HL-60 (cell line): ENCODE measurements around the gene ZNF397.

Source experiments
- DNase-seq, 2 experiments: peaks; one replicate each; pipeline ENCODE4 v3.0.0-alpha.2; 2010 to 2020; ENCODE audit warnings: low read depth in 1 of 2, low spot score in 1 of 2
- H3K27ac ChIP-seq: fragments of 250-450 bp; sonication (Bioruptor Pico); replicated peaks from 2 replicates; pipeline ENCODE4 v1.5.1; 2020; ENCODE audit warnings: mild to moderate bottlenecking, moderate library complexity
- H3K27me3 ChIP-seq: fragments of 250-450 bp; sonication (Bioruptor Pico); 2 replicates; pipeline ENCODE4 v1.5.1; 2021; ENCODE audit warnings: mild to moderate bottlenecking, moderate library complexity; ENCODE audit not compliant: insufficient read depth, poor library complexity, severe bottlenecking
- H3K4me3 ChIP-seq: replicated peaks from 2 replicates; pipeline ENCODE4 v1.5.1; 2011; ENCODE audit warnings: mild to moderate bottlenecking, control low read depth, low read length; ENCODE audit not compliant: insufficient read depth
- CTCF ChIP-seq: IDR thresholded peaks from one replicate; pipeline ENCODE4 v1.5.1; 2011; ENCODE audit warnings: low read length, control low read depth, inconsistent platforms; ENCODE audit not compliant: insufficient read depth
- GABPA ChIP-seq: IDR thresholded peaks from 2 replicates; pipeline ENCODE4 v1.6.1; 2012; ENCODE audit warnings: low read depth
- POLR2AphosphoS5 ChIP-seq: IDR thresholded peaks from 2 replicates; pipeline ENCODE4 v1.6.1; 2012; ENCODE audit warnings: low read depth
- SPI1 ChIP-seq: IDR thresholded peaks from 2 replicates; pipeline ENCODE4 v1.6.1; 2012; ENCODE audit warnings: low read depth, mild to moderate bottlenecking, borderline replicate concordance
- TF ChIP-seq, protein P1 (sequence below): IDR thresholded peaks from 2 replicates; pipeline ENCODE4 v1.6.1; 2012; ENCODE audit warnings: low read depth; ENCODE audit not compliant: insufficient replicate concordance

Gene ZNF397

DNA sequence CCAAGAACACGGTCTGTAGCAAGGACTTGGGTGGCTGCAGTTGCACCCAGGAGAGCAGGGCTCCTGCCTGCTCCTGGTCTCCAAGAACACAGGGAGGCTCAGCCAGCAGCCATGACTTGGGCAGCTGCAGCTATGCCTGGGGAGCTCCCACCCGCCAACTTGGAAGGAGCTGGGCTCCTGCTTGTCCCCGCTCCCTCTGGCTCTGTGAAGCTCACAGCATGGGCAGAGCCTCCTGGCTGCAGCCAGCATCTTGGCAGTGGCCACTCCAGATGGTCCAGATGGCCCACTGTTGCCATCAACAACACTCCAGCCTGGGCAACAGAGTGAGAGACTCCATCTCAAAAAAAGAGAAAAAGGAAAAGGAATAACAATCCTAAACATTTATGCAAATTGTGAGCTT, 44.0 kb downstream of the ZNF397 start:
- TF ChIP-seq POLR2AphosphoS5 (no peak), SPI1 (no peak)
- H3K27me3 ChIP-seq, result no peaks in the 10 kb centered on the region
- no peak overlapping the region for H3K27ac ChIP-seq
- no peak for DNase-seq
- H3K4me3 ChIP-seq, result no peak overlapping the region

GRCh38 chr18:35289293-35289692, 48.5 kb downstream of the ZNF397 start:
- H3K4me3 ChIP-seq, result peak overlapping the region; percentile 93
- no peak for TF ChIP-seq GABPA
- TF ChIP-seq POLR2AphosphoS5, result no peak
- no peak for TF ChIP-seq SPI1
- TF ChIP-seq, protein P1, sequence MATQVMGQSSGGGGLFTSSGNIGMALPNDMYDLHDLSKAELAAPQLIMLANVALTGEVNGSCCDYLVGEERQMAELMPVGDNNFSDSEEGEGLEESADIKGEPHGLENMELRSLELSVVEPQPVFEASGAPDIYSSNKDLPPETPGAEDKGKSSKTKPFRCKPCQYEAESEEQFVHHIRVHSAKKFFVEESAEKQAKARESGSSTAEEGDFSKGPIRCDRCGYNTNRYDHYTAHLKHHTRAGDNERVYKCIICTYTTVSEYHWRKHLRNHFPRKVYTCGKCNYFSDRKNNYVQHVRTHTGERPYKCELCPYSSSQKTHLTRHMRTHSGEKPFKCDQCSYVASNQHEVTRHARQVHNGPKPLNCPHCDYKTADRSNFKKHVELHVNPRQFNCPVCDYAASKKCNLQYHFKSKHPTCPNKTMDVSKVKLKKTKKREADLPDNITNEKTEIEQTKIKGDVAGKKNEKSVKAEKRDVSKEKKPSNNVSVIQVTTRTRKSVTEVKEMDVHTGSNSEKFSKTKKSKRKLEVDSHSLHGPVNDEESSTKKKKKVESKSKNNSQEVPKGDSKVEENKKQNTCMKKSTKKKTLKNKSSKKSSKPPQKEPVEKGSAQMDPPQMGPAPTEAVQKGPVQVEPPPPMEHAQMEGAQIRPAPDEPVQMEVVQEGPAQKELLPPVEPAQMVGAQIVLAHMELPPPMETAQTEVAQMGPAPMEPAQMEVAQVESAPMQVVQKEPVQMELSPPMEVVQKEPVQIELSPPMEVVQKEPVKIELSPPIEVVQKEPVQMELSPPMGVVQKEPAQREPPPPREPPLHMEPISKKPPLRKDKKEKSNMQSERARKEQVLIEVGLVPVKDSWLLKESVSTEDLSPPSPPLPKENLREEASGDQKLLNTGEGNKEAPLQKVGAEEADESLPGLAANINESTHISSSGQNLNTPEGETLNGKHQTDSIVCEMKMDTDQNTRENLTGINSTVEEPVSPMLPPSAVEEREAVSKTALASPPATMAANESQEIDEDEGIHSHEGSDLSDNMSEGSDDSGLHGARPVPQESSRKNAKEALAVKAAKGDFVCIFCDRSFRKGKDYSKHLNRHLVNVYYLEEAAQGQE, result no peak
- no peak for TF ChIP-seq CTCF
- no peak for DNase-seq
- peak overlapping the region; percentile 80 for H3K27ac ChIP-seq
- no peaks in the 10 kb centered on the region for H3K27me3 ChIP-seq

DNA sequence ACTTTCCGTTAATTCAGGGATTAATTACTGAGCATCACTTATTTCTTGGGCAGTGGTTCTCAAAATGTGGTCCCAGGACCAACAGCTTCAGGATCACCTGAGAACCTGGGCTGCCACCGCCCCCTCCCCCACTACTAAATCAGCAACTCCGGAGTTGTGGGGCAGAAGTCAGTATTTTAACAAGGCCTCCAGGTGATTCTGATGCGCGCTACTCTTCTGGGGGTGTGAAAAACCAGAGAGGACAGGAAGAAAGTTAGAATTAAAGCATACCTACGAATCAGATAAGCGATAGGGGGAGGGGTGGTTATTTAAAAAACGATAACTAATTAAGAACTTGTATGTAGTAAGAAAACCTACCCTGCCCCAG, 48.9 kb downstream of the ZNF397 start:
- TF ChIP-seq SPI1, result no peak
- TF ChIP-seq, protein P1, result peak; percentile 0
- TF ChIP-seq POLR2AphosphoS5, result no peak
- TF ChIP-seq CTCF, result no peak
- TF ChIP-seq GABPA, result no peak
- Histone ChIP-seq H3K27me3 (no peaks in the 10 kb centered on the region), H3K4me3 (peak overlapping the region; percentile 93), H3K27ac (peak overlapping the region; percentile 80)
- peak in 1 of 2 experiments; percentile 32 for DNase-seq

DNA sequence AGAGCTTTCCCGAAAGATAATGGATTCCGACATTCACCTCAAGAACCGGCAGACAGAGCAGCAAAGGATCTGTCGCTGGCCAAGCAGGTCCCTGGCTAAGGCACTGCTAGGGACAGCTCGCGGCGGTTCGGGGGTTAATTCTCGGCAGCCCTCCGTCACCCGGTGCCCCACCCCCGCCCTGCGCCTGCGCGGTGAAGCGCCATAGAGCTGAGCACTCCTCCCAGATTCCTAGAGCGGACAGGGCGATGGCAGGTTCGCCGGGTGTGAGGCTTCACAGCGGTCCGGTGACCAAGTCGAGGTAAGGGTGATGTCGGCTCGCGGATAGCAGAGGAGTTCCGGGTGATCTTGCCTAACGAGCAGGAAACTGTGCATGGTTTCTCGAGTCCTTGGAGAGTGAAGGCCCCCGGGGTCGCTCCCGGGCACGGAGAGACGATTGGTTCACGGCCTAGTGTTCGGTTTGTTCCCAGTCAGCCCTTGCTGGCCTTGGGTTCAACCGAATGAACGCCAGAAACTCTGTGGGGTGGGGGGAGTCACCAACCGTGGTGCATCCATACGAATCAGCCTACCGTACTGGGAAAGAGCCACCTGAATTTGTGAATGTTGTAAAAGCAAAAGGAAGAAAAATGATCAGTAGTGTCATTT, 49.4 kb downstream of the ZNF397 start, which contains the start of gene ZSCAN30:
Gene ZSCAN30, minus strand, starts transcription at position 136 of the 642 bp plus-strand sequence. CDS start 25,877 bp downstream, outside the sequence.
- TF ChIP-seq CTCF (no peak), GABPA (0 out of 2 replicates have a peak, but pooled peaks have one; percentile 43), SPI1 (no peak), POLR2AphosphoS5 (peak; percentile 99)
- TF ChIP-seq, protein P1, result peak; percentile 49

More for the DNA sequence above, 49.4 kb downstream of the ZNF397 start, which contains the start of gene ZSCAN30:
- no peaks in the 10 kb centered on the region for H3K27me3 ChIP-seq
- DNase-seq, result peak; percentile 98 to 99
- peak within 1 kb of the TSS; percentile 93 for H3K4me3 ChIP-seq
- H3K27ac ChIP-seq, result peak within 1 kb of the TSS; percentile 80
